Endothelial cell of umbilical vein (primary cell): ENCODE measurements around the gene ZNF223.

Experiments
- EZH2 ChIP-seq: IDR thresholded peaks from 2 replicates; pipeline ENCODE4 v1.6.1; 2012; ENCODE audit warnings: borderline replicate concordance, low read depth, mild to moderate bottlenecking, moderate library complexity, low read length, inconsistent platforms; ENCODE audit not compliant: severe bottlenecking
- POLR2AphosphoS5 ChIP-seq: IDR thresholded peaks from 2 replicates; pipeline ENCODE4 v1.6.1; 2012; ENCODE audit warnings: low read depth, mild to moderate bottlenecking, control low read depth, low read length, moderate library complexity; ENCODE audit not compliant: insufficient read depth
- TF ChIP-seq, protein P1 (sequence below), 2 donors: IDR thresholded peaks; 1 replicate in 1 of 2; 2 replicates in 1 of 2; pipeline ENCODE4 v1.5.1; 2011; ENCODE audit warnings: low read length in 2 of 2, mild to moderate bottlenecking in 2 of 2, moderate library complexity in 2 of 2, control low read depth in 1 of 2, inconsistent platforms in 1 of 2, low read depth in 1 of 2; ENCODE audit not compliant: insufficient read depth in 1 of 2; ENCODE audit errors: extremely low read depth in 1 of 2

DNA sequence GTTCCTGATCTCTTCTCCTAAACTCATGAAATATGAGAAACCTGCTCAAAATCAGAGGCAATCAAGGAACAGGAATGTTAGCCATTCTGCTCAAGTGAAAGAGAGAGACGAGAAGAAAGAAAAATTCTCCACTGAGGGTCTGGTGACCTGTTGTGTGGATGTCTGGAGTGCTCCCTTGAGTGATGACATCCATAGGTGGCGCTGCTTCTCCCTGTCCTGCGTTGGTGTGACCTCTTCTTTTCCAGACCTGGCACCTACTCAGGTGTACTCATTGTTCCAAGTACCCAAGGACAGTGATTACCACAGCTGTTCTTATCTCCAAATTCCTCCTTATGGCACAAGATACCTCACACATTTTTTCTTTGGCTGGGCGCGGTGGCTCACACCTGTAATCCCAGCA lies 4.0 kb downstream of the ZNF223 start:
- TF ChIP-seq, protein P1, sequence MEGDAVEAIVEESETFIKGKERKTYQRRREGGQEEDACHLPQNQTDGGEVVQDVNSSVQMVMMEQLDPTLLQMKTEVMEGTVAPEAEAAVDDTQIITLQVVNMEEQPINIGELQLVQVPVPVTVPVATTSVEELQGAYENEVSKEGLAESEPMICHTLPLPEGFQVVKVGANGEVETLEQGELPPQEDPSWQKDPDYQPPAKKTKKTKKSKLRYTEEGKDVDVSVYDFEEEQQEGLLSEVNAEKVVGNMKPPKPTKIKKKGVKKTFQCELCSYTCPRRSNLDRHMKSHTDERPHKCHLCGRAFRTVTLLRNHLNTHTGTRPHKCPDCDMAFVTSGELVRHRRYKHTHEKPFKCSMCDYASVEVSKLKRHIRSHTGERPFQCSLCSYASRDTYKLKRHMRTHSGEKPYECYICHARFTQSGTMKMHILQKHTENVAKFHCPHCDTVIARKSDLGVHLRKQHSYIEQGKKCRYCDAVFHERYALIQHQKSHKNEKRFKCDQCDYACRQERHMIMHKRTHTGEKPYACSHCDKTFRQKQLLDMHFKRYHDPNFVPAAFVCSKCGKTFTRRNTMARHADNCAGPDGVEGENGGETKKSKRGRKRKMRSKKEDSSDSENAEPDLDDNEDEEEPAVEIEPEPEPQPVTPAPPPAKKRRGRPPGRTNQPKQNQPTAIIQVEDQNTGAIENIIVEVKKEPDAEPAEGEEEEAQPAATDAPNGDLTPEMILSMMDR (IDR thresholded peaks at IDR 0.05; ENCODE audit: extremely low read depth in 1 of 2, insufficient read depth in 1 of 2, low read depth in 1 of 2, low read length in 2 of 2) = no peak
- TF ChIP-seq EZH2 (no peak), POLR2AphosphoS5 (no peak)
